Astrocyte of the cerebellum (primary cell): ENCODE data around the gene ZBTB38.

Source experiments
- DNase-seq: peaks from one replicate; pipeline ENCODE4 v3.0.0-alpha.2; 2011; ENCODE audit warnings: low read depth
- H3K4me3 ChIP-seq: 2 replicates; pipeline ENCODE4 v1.5.1; 2011; ENCODE audit warnings: mild to moderate bottlenecking, low read depth, low read length, moderate library complexity
- CTCF ChIP-seq: IDR thresholded peaks from 2 replicates; pipeline ENCODE4 v1.5.1; 2012; ENCODE audit warnings: low read length, low read depth, moderate library complexity, mild to moderate bottlenecking; ENCODE audit errors: missing control alignments
- in situ Hi-C: cut with HindIII; loops from 2 replicates; pipeline ENCODE4 v1.10.0; 2017; ENCODE audit warnings: low sequenced_read_pairs

ZBTB38 gene

GRCh38 chr3:141333836-141334626 lies 34.3 kb upstream of the ZBTB38 start:
- in situ Hi-C loops = no loop called here
- H3K4me3 ChIP-seq = no peak overlapping the region
- no peak for DNase-seq
- no peak for TF ChIP-seq CTCF

DNA sequence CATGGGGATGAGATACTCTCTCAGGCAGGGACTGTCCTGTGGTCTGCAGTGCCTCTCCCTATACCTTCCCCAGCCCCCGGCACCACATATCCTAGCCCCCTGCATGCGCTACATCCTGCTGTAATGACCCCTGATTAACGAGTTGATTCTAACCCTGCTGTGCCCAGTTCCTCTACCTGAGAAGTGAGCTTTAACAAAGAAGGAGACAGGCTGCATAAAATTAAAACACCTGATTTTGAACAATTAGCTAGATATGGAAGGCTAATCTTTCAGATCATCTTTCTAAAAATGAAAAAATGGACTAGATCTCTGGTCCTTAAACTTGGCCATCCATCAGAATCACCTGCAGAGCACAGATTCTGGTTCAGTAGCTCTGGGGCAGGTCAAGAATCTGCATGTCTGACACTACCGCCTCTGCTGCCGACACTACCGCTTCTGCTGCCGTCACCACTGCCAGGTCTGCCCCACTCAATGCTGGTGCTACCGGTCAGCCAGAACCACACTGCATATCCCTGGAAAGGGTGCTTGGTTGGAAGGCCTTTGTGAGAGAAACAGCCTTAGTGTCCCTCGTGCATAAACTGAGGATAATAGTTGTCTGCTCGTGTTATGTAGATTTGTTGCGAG lies 33.6 kb upstream of the ZBTB38 start:
- DNase-seq = no peak
- no peak overlapping the region for H3K4me3 ChIP-seq
- in situ Hi-C loops = no loop called here
- no peak for TF ChIP-seq CTCF

DNA sequence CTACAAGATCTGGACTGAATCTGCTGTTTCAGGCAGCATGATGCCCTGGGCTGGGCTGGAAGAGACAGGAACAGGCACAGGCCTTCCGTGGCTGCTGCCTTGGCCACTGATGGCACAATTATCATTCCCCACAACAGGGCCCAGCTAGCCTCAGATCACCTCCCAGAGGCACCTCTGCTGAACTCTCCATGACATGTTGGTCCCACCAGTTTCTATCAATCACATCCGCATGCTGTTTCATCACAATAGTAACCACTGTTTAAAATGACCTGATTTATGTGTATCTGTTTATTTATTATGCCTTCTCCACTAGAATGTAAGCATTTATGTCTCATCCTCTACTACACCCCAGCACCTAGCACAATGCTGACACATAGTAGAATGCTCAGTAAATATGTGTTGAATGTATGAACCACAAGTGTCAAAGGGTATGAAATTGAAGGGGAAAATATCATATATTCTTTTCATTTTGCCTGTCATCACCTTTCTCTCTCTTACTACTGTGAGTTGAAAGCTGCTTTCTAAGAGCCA lies 32.7 kb upstream of the ZBTB38 start:
- no peak for TF ChIP-seq CTCF
- no peak for DNase-seq
- in situ Hi-C loops = no loop called here
- H3K4me3 ChIP-seq = no peak overlapping the region

DNA sequence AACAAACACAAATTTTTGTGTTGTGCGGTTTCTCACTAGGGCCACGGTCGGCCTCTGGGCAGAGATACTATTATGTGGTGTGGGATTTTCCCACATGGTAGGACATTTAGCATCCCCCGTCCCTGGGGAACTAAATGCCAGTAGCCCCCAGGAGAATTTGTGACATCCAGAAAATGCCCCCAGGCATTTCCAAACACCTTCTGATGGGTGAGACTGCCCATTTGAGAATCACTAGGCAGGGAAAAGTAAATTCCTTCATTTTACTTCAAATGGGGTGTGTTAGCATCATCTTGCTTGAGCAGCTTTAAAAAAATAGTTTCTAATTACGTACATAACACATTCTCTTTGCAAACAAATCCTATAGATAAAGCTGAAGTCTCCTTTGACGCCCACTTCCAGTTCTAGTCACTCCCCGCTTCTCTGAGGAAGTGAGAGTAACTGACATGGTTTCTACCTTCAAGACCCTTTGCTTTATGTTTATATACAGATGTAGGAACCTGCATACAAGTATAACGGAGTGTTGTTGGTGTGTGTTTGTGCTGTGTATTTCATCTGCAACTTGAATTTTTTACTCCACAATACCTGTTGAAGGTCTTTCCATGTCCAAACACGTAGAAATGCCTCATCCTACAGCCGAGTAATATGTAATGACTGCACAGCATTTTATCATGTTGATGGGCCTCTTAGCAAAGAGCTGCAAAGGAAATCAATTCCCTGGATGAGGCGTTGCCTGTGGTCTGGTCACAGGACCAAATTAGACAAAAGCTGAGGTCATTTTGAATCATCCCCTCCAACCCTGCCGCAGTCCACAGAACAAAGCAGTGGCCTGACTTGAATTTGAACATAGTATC lies 31.4 kb upstream of the ZBTB38 start:
- in situ Hi-C loops = no loop called here
- no peak overlapping the region for H3K4me3 ChIP-seq
- DNase-seq = peak; percentile 23
- TF ChIP-seq CTCF = no peak

DNA sequence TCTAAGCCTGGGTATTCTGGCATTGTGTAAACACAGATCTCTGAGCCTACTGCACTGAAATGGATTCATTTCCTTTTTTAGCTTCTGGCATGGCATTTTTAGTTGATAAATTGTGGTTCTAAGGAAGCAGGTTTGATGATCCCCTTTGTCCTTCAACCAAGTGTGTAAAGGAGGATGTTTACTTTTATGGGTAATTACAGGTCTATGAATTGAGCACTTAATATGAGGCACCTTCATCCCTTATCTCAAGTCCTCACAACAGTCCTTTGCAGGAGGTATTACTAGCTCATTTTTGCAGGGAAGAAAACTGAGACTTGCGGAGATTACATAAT lies 30.8 kb upstream of the ZBTB38 start:
- in situ Hi-C loops = no loop called here
- no peak for DNase-seq
- no peak overlapping the region for H3K4me3 ChIP-seq
- no peak for TF ChIP-seq CTCF

- DNase-seq = no peak
- no peak overlapping the region for H3K4me3 ChIP-seq
- in situ Hi-C loops = no loop called here
- no peak for TF ChIP-seq CTCF
These were observed 30.3 kb upstream of the ZBTB38 start for GRCh38 chr3:141337991-141338390.
